Thoracic aorta (tissue), 2 donors: ENCODE results near the gene ERCC4. TPM values are rescaled to one million over a fixed set of nuclear protein-coding genes. Genes with fewer than 3 reads are reported as not detected.

Experiments
- ATAC-seq: fragments of 150-250 bp; one replicate; pipeline ENCODE4 v1.8.0; 2017; ENCODE audit warnings: low read depth; ENCODE audit not compliant: insufficient number of reproducible peaks, low FRiP score
- DNase-seq: peaks from one replicate; pipeline ENCODE4 v3.0.0-alpha.2; 2020; ENCODE audit warnings: low spot score
- H3K27ac ChIP-seq, 2 donors: fragments of 200-600 bp; sonication (generic); 1 replicate in 1 of 2; 2 replicates in 1 of 2; pipeline ENCODE4 v1.5.1; 2016; ENCODE audit warnings: mild to moderate bottlenecking in 2 of 2, moderate library complexity in 2 of 2
- H3K27me3 ChIP-seq: fragments of 200-600 bp; sonication (generic); replicated peaks from 2 replicates; pipeline ENCODE4 v1.6.0; 2016; ENCODE audit warnings: mild to moderate bottlenecking; ENCODE audit not compliant: insufficient read depth
- H3K36me3 ChIP-seq: fragments of 200-600 bp; sonication (generic); one replicate; pipeline ENCODE4 v1.5.1; 2016
- H3K4me1 ChIP-seq, 2 donors: fragments of 200-600 bp; sonication (generic); 1 replicate in 1 of 2; 2 replicates in 1 of 2; pipeline versions ENCODE4 v1.5.1 to v1.6.0; 2016; ENCODE audit warnings: low read depth in 2 of 2, mild to moderate bottlenecking in 1 of 2; ENCODE audit not compliant: control insufficient read depth in 1 of 2
- H3K4me3 ChIP-seq: fragments of 200-600 bp; sonication (generic); 2 replicates; pipeline ENCODE4 v1.5.1; 2016; ENCODE audit warnings: mild to moderate bottlenecking
- H3K9me3 ChIP-seq: fragments of 200-600 bp; sonication (generic); 2 replicates; pipeline ENCODE4 v1.5.1; 2016
- CTCF ChIP-seq: fragments of 200-600 bp; sonication (generic); IDR thresholded peaks from one replicate; pipeline ENCODE4 v1.5.1; 2019; ENCODE audit warnings: antibody characterized with exemption
- total RNA-seq, 2 donors: library from RNA; depleted of rRNA; stranded (reverse); fragments of >200 nt; gene quantifications; one replicate each; pipeline versions ENCODE4 v1.1.0 to v1.2.3, GENCODE V29; 2016

The ERCC4 gene
- total RNA-seq, 2 donors from 2014 or later: 4.3 to 13.8 TPM

- Histone ChIP-seq H3K27ac (no peak overlapping the region), H3K27me3 (no peaks in the 10 kb centered on the region), H3K4me3 (no peak overlapping the region), H3K4me1 (peaks cover 22 to 44% of the 10 kb centered on the region in 2 donors), H3K9me3 (no peaks in the 10 kb centered on the region), H3K36me3 (no peaks in the 10 kb centered on the region)
- TF ChIP-seq CTCF: no peak
- ATAC-seq (no peak), DNase-seq (no peak)
These were observed 81.6 kb downstream of the ERCC4 start for GRCh38 chr16:14001521-14001920.

Other genes with a start within 250 kb of the ERCC4 start
- gene MRTFB, start 151.2 kb downstream of the ERCC4 start, total RNA-seq: 10 to 100 TPM; 38.0 to 73.8 TPM